Colonic mucosa (tissue), 4 donors: Measurements from ENCODE around the gene RBM8A. TPM values are rescaled to one million over a fixed set of nuclear protein-coding genes. Genes with fewer than 3 reads are reported as not detected.
A peak's percentile ranks its signal among the peaks of the same experiment; 100 is the strongest.

Experiments used
- DNase-seq: peaks from one replicate; pipeline ENCODE4 v3.0.0-alpha.2; 2020
- H3K27ac ChIP-seq: fragments of 200-600 bp; one replicate; pipeline ENCODE4 v1.8.0; 2021
- H3K27me3 ChIP-seq: fragments of 200-600 bp; one replicate; pipeline ENCODE4 v1.8.0; 2021
- H3K36me3 ChIP-seq: fragments of 200-600 bp; one replicate; pipeline ENCODE4 v1.8.0; 2021
- H3K4me1 ChIP-seq: fragments of 200-600 bp; one replicate; pipeline ENCODE4 v1.8.0; 2021; ENCODE audit warnings: mild to moderate bottlenecking
- H3K4me3 ChIP-seq: fragments of 200-600 bp; one replicate; pipeline ENCODE4 v1.8.0; 2021
- H3K9ac ChIP-seq, 2 donors: one replicate each; pipeline ENCODE4 v1.7.0; 2013; ENCODE audit warnings: control low read depth in 2 of 2, low read depth in 2 of 2, low read length in 2 of 2
- H3K9me3 ChIP-seq: fragments of 200-600 bp; one replicate; pipeline ENCODE4 v1.8.0; 2021
- CTCF ChIP-seq: fragments of 200-600 bp; IDR thresholded peaks from one replicate; pipeline ENCODE4 v1.8.0; 2022; ENCODE audit warnings: antibody characterized with exemption, mild to moderate bottlenecking
- intact Hi-C: fragments of 100-400 bp; cut with DNase I; formaldehyde crosslinking; loops from one replicate; pipeline ENCODE4 v1.14.1; 2022
- total RNA-seq, 2 donors: library from RNA; stranded (reverse); fragmentation: NEBNext Ultra II Directional in 1 of 2; extraction: Animal tissue kit (Norgen Biotek cat#: 25700) in 1 of 2; gene quantifications; one replicate each; pipeline ENCODE4 v1.2.1, GENCODE V29; 2021
- donor health status: healthy.
- donor health status: DM: no; HTN: no; CAD: no.
- donor health status: DM: no; HTN: no; CAD: no.

RBM8A gene
- total RNA-seq, 2 donors from 2014 or later: 108 to 148 TPM

GRCh38 chr1:145959333-145959732, 32.0 kb upstream of the RBM8A start:
- no peak overlapping the region for H3K27ac ChIP-seq

GRCh38 chr1:145958734-145959133, 31.4 kb upstream of the RBM8A start:
- H3K9ac ChIP-seq: no peak overlapping the region
- H3K4me3 ChIP-seq: no peak overlapping the region
- TF ChIP-seq CTCF: no peak
- DNase-seq: no peak
- no peaks in the 10 kb centered on the region for H3K9me3 ChIP-seq
- peaks cover 25% of the 10 kb centered on the region for H3K27me3 ChIP-seq
- intact Hi-C loops: loop anchor here (5.0 kb wide), 1 partner anchor 41 kb away; the partner anchor contains the start of gene PEX11B
- no peak overlapping the region for H3K27ac ChIP-seq
- H3K36me3 ChIP-seq: no peaks in the 10 kb centered on the region
- H3K4me1 ChIP-seq: peaks cover 13% of the 10 kb centered on the region

More at GRCh38 chr1:145959333-145959732, 32.0 kb upstream of the RBM8A start:
- no peaks in the 10 kb centered on the region for H3K36me3 ChIP-seq
- peaks cover 25% of the 10 kb centered on the region for H3K27me3 ChIP-seq
- intact Hi-C loops: loop anchor here (5.0 kb wide), 1 partner anchor 42 kb away; the partner anchor contains the start of gene PEX11B
- no peak for TF ChIP-seq CTCF
- H3K9ac ChIP-seq: peak overlapping the region in 1 of 2 donors; percentile 9
- peaks cover 13% of the 10 kb centered on the region for H3K4me1 ChIP-seq
- DNase-seq: no peak
- H3K9me3 ChIP-seq: no peaks in the 10 kb centered on the region
- H3K4me3 ChIP-seq: no peak overlapping the region

GRCh38 chr1:145957443-145958319, 30.4 kb upstream of the RBM8A start, which contains the start of gene LIX1L:
TSS of gene LIX1L (minus strand) at chr1:145958017. CDS start at chr1:145957927, 90 bp downstream.
- H3K4me3 ChIP-seq: peak within 1 kb of the TSS; percentile 74
- H3K27me3 ChIP-seq: peaks cover 25% of the 10 kb centered on the region
- peak within 1 kb of the TSS; percentile 90 for H3K27ac ChIP-seq
- intact Hi-C loops: loop anchor here (5.0 kb wide), 1 partner anchor 40 kb away; the partner anchor contains the start of gene PEX11B
- TF ChIP-seq CTCF: no peak
- H3K9ac ChIP-seq: peak within 1 kb of the TSS; percentile 44 to 70
- no peaks in the 10 kb centered on the region for H3K9me3 ChIP-seq
- peak; percentile 96 for DNase-seq
- no peaks in the 10 kb centered on the region for H3K36me3 ChIP-seq
- peaks cover 13% of the 10 kb centered on the region for H3K4me1 ChIP-seq

- peak overlapping the region; percentile 90 for H3K27ac ChIP-seq
- H3K27me3 ChIP-seq: peaks cover 21% of the 10 kb centered on the region
- H3K9me3 ChIP-seq: no peaks in the 10 kb centered on the region
- H3K9ac ChIP-seq: peak overlapping the region; percentile 44 to 70
- no peak for TF ChIP-seq CTCF
- intact Hi-C loops: loop anchor here (5.0 kb wide), 1 partner anchor 40 kb away; the partner anchor contains the start of gene PEX11B
- H3K36me3 ChIP-seq: no peaks in the 10 kb centered on the region
- peaks cover 13% of the 10 kb centered on the region for H3K4me1 ChIP-seq
- H3K4me3 ChIP-seq: peak overlapping the region; percentile 74
- DNase-seq: no peak
These were observed 29.6 kb upstream of the RBM8A start for GRCh38 chr1:145956781-145957442.

GRCh38 chr1:145956361-145956760, 29.1 kb upstream of the RBM8A start:
- Histone ChIP-seq H3K9me3 (no peaks in the 10 kb centered on the region), H3K27me3 (peaks cover 15% of the 10 kb centered on the region), H3K27ac (peak overlapping the region; percentile 90), H3K4me1 (peaks cover 8% of the 10 kb centered on the region), H3K36me3 (no peaks in the 10 kb centered on the region), H3K9ac (no peak overlapping the region), H3K4me3 (peak overlapping the region; percentile 74)
- TF ChIP-seq CTCF: no peak
- intact Hi-C loops: loop anchor here (5.0 kb wide), 1 partner anchor 39 kb away; the partner anchor contains the start of gene PEX11B
- no peak for DNase-seq
